GOT3 (cell line): ENCODE results near the gene SUN1.
"Not testable (repeated sequence)": the region's sequence is repeated elsewhere in the genome, so short reads cannot be mapped to it uniquely, and the experiment has no call there.

ENCODE experiments used
- DNase-seq: peaks from one replicate; lab custom pipeline; 2025; ENCODE audit warnings: mixed read lengths; lab: John Stamatoyannopoulos, UW

Gene SUN1

GRCh38 chr7:857661-858060, 25.4 kb downstream of the SUN1 start:
- no peak for DNase-seq

GRCh38 chr7:859359-860030, 27.2 kb downstream of the SUN1 start:
- no peak for DNase-seq

DNA sequence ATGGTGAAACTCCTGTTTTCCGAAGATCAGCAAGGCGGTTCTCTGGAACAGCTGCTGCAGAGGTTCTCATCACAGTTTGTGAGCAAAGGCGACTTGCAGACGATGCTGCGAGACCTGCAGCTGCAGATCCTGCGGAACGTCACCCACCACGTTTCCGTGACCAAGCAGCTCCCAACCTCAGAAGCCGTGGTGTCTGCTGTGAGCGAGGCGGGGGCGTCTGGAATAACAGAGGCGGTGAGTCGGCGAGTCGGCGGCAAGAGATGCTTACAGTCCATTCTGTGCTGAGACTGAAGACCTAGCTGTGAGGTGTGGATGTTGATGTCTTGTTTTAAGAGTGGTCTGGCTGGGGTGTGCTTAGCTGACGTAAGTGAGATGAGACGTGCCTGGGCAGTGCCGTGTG, 27.9 kb downstream of the SUN1 start:
- DNase-seq, result no peak

DNA sequence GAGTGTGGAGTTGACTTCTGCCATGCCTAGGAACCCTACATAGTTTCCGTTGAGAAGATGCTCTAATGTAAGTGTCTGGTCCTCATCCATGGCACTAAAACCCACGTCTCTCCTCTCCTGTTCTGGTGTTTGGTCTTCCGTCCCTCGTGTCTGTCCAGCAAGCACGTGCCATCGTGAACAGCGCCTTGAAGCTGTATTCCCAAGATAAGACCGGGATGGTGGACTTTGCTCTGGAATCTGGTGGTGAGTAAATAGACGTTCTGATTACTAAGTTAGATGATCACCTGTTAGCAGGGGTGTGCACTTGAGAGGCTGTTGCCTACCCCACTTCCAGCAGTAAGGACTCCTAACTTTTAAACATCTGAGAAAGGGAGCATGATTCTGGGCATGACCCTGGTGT, 28.9 kb downstream of the SUN1 start:
- DNase-seq, result no peak

- no peak for DNase-seq
Observed at GRCh38 chr7:862157-862556, 29.9 kb downstream of the SUN1 start.

- no peak for DNase-seq
Observed at GRCh38 chr7:863106-863505, 30.8 kb downstream of the SUN1 start.

GRCh38 chr7:865921-866320, 33.6 kb downstream of the SUN1 start:
- DNase-seq, result no peak

DNA sequence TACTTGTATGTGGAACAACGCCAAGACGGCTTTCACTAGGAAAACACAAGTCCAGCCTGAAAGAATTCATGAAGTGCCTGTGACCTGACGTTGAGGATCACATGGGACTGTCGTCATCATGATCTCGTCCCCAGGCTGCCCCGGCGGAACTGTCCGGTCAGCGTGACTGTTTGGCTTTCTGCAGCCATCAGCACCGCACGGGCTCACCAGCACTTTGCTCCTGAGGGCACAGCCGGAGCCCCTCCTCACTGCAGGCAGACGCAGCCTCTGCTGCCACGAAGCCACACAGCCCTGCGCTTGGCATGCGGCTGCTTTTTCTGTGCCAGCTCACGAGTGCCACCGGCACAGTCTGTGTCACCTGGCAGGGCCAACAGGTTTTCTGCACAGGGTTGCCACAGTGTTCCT, 34.7 kb downstream of the SUN1 start:
- DNase-seq, result no peak

DNA sequence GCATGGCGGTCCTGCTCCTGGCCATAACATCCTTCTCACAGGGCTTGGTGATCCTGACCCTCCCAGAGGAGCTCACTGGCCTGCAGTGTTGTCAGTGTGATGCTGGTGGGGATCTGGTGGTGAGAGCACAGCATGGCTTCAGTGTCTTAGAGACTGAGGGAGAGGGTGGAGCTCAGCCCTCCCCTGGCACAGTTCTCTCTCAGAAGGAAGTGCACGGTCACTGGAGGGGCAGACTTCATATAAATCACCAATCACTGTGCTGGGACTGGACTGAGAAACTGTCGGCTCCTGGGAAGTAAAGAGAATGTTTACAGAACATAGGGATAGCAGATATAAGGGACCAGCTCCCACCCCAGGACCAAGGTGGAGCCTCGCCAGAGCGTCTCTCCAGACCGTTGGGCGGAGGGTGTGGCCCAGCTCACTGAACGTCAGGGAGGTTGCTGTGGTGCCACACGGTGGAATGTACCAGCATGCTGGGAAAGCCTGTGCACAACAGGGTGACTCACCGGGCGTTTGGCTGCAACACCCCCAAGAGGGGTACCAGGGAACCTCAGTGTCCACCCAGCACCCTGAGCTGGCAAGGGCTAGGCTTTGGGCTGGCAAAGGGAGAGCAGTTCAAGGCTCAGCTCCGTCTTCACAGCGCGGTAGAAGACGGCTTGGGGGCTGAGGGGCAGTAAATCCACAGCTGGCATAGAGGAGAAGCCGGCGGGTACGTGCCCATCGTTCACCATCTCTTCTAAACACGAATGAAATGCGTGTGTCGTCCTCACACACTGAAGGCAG, 35.3 kb downstream of the SUN1 start:
- no peak for DNase-seq

GRCh38 chr7:868189-868486, 35.9 kb downstream of the SUN1 start:
- no peak for DNase-seq

DNA sequence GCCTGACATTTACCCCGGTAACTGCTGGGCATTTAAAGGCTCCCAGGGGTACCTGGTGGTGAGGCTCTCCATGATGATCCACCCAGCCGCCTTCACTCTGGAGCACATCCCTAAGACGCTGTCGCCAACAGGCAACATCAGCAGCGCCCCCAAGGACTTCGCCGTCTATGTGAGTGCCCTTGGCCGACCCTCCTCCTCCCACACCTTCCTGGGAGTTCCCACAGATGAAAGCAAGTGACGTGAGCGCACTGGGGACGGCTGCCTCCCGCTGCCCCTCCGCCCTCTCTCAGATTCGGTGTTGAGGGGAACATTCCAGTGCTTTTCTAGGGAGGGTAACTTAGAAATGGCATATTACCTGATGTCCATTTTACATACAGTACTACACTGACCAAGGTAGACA, 37.1 kb downstream of the SUN1 start:
- no peak for DNase-seq

GRCh38 chr7:871900-872537, 39.7 kb downstream of the SUN1 start:
- DNase-seq, result no peak

GRCh38 chr7:872685-873084, 40.4 kb downstream of the SUN1 start:
- DNase-seq, result not testable (repeated sequence)

DNA sequence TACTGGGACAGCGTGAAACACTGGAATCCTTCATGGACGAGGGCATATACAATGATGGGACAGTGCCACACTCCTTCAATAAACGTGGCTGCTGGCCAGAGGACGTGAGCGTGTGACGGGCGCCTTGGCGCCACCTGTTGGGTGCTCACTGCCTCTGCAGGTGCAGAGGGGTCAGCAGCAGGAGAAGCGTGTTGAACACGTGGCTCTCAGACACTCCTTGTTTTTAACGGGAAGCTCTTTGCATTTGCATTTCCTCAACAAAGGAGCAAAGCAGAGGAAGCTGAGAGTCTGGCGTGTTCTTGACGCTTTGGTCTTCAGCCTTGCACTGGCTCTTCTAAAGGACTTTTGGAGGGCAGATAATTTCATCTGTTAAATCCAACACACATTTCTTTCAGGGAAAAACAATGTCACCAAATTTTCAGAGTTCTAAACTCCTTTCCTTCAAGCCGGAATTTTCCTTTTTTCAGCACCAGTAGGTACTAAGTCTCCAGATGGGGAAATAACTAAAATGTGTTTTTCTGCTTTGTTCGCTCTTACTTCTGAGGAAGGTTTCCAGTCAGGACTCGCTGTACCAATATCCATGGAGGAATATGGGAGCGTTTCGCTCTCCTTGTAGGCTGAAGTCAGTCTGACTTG, 41.2 kb downstream of the SUN1 start:
- DNase-seq, result no peak

GRCh38 chr7:874031-874749, 41.9 kb downstream of the SUN1 start:
- DNase-seq, result no peak

GRCh38 chr7:875051-875450, 42.8 kb downstream of the SUN1 start:
- DNase-seq, result no peak

DNA sequence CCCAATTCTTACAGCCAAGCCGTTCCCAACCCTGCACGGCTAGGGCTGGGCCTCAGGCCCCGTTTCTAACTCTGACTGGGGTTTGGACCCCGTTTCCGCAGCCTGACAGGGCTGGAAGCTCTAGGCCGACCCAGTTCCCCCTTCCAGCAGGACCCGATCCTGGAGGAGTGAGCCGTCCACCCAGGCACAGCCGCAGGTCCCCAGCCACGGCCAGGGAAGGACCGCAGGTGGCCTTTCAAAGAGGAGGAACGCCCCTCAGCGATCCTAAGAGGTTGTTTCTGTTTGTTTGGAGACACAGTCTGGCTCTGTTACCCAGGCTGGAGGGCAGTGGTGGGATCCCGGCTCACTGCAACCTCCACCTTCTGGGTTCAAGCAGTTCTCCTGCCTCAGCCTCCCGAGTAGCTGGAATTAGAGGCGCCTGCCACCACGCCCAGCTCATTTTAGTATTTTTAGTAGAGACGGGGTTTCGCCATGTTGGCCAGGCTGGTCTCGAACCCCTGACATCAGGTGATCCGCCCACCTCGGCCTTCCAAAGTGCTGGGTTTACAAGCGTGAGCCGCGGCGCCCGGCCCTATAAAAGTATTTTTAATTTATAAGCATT, 43.3 kb downstream of the SUN1 start:
- DNase-seq, result no peak

GRCh38 chr7:876077-876971, 44.0 kb downstream of the SUN1 start, which contains the start of gene GET4:
Gene GET4 (plus strand): TSS chr7:876554. CDS start chr7:876646, 92 bp downstream.
- DNase-seq, result peak; percentile 99

- no peak for DNase-seq
Observed at GRCh38 chr7:876972-877311, 44.7 kb downstream of the SUN1 start.

GRCh38 chr7:877312-878232, 45.3 kb downstream of the SUN1 start:
- DNase-seq, result no peak
